ENCODE data around the gene IRX6. TPM values are rescaled to one million over a fixed set of nuclear protein-coding genes. Genes with fewer than 3 reads are reported as not detected.

The IRX6 gene
- total and polyA plus RNA-seq, 2 donors (not counting 3 experiments of a cell fraction or from before 2014, with no cell fraction given), result not detected

DNA sequence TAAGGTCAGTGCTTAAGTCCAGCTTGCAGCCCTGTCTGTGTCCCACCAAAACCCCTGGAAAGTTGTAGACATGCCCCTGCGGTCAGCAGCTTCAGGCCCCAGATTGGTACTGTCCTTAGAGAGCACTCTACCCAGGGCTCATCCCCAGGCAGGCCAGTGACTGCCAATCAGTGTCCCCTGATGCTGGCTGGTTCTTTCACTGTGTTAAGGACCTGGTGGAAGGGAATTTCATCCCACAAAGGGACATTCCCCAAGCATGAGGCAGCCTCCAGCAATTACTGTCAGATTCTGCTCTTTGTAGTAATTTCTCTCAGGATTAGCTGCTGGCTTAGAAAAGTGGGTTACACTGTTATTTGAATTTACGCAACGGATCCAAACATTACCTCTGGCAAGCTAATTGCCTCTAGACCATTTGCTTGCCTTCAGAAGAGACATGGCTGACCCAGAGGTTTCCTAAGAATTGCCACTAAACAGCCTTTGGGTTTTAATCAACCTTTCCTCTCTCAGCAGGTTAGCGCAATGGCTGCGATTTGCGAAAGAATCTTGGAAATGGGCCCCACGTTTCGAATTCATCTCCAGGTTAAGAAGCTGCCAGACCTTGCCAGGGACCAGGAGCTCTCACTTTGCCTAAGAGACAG is 5.9 kb downstream of the IRX6 start:
- Histone ChIP-seq H3K27me3 (ENCODE audit: control insufficient read depth in 2 of 2, insufficient read depth in 2 of 2, low read length in 2 of 2) (peaks cover 48 to 54% of the 10 kb centered on the region in 2 experiments), H3K9ac (replicated peaks; ENCODE audit: extremely low read depth, insufficient read depth, low read length) (no peak overlapping the region), H3K79me2 (ENCODE audit: control insufficient read depth, insufficient read depth, low read length) (no peaks in the 10 kb centered on the region), H3K27ac (ENCODE audit: insufficient read depth, low read depth, low read length) (no peak overlapping the region), H3K4me3 (replicated peaks in 1 of 3; ENCODE audit: insufficient read depth in 1 of 3, low read depth in 1 of 3, low read length in 3 of 3) (no peak overlapping the region), H3K4me2 (ENCODE audit: insufficient read depth, low read length) (no peak overlapping the region), H2AFZ (ENCODE audit: low read depth, low read length) (no peak overlapping the region), H3K36me3 (ENCODE audit: control insufficient read depth in 2 of 2, extremely low read depth in 1 of 2, insufficient read depth in 2 of 2, low read length in 2 of 2) (no peaks in the 10 kb centered on the region), H4K20me1 (replicated peaks; ENCODE audit: control insufficient read depth, extremely low read depth, insufficient read depth, low read length) (no peaks in the 10 kb centered on the region), H3K9me1 (replicated peaks; ENCODE audit: control insufficient read depth, extremely low read depth, insufficient read depth, low read length) (no peaks in the 10 kb centered on the region), H3K4me1 (ENCODE audit: control insufficient read depth, extremely low read depth, insufficient read depth, low read length) (no peaks in the 10 kb centered on the region), H3K9me3 (replicated peaks; ENCODE audit: control insufficient read depth, insufficient read depth, low read length) (no peaks in the 10 kb centered on the region)
- intact Hi-C loops (cut with micrococcal nuclease), result no loop called here
- BruUV-seq (replicated peaks), result no TSS peak
- TF ChIP-seq FOS (IDR thresholded peaks at IDR 0.05; ENCODE audit: borderline replicate concordance, insufficient read depth, low read length) (no peak), EZH2 (IDR thresholded peaks at IDR 0.05; ENCODE audit: borderline replicate concordance, low read depth, low read length, severe bottlenecking) (peak; percentile 9), MYC (IDR thresholded peaks at IDR 0.05; ENCODE audit: low read depth, low read length) (no peak), JUN (IDR thresholded peaks at IDR 0.05; ENCODE audit: borderline replicate concordance, insufficient read depth, insufficient read length, low read depth) (no peak)
- ChIA-PET CTCF (no interaction called here), POLR2A (no interaction called here)
- DNase-seq (ENCODE audit: low read depth, low spot score) (no peak), FAIRE-seq (no peak)
- dilution Hi-C loops (cut with MboI; ENCODE audit: extremely low pct_ligation_motif_present, low sequenced_read_pairs), result no loop called here

DNA sequence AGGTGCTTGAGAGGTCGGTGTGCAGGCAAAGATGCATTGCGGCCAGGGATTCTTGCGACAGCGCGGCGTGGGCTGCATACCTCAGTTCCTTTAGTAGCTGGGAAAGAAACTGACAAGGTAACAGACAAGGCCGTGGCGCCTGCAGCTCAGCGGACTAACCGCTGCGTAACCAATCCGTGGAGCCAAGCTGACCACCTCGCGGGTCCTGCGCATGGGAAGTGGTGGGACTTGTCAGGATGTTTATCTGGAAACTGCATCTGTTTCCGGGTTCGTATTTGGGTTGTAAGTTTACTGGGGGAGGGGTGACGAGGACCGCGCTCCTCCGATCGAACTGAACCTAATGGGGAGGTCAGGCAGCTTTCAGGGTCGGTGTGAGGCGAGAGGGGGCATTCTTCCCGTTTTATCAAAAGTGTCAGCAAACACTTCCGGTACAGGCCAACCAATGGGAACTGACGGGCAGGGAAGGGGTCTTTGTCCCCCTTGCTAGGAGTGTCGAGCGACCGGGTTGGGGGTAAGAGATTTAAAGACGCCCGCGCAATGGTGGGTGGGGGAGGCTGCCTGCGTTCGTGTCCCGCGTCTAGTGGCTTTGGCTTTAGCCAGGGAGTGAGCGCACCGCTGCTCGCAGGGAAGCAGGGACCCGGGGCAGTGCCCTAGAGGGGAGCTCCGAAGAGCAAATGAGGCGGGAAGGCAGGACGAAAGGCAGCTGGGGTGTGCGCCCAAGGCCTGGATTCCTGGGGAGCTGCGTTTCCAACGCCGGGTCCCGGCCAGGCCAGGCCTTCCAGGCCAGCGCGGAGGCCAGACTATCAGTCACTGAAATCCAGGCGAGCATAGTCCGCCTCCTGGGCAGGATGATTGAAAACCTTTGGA is 7.0 kb downstream of the IRX6 start:
- dilution Hi-C loops (cut with MboI; ENCODE audit: extremely low pct_ligation_motif_present, low sequenced_read_pairs), result no loop called here
- H3K9me3 ChIP-seq (replicated peaks; ENCODE audit: control insufficient read depth, insufficient read depth, low read length), result no peaks in the 10 kb centered on the region
- H3K36me3 ChIP-seq (ENCODE audit: control insufficient read depth in 2 of 2, extremely low read depth in 1 of 2, insufficient read depth in 2 of 2, low read length in 2 of 2), result no peaks in the 10 kb centered on the region
- no peak overlapping the region for H2AFZ ChIP-seq (ENCODE audit: low read depth, low read length)
- DNase-seq (ENCODE audit: low read depth, low spot score) (no peak), FAIRE-seq (no peak)
- no TSS peak for BruUV-seq (replicated peaks)
- H3K79me2 ChIP-seq (ENCODE audit: control insufficient read depth, insufficient read depth, low read length), result no peaks in the 10 kb centered on the region
- POLR2A ChIA-PET, result no interaction called here
- no peaks in the 10 kb centered on the region for H4K20me1 ChIP-seq (replicated peaks; ENCODE audit: control insufficient read depth, extremely low read depth, insufficient read depth, low read length)
- intact Hi-C loops (cut with micrococcal nuclease), result no loop called here
- CTCF ChIA-PET, result no interaction called here
- no peaks in the 10 kb centered on the region for H3K9me1 ChIP-seq (replicated peaks; ENCODE audit: control insufficient read depth, extremely low read depth, insufficient read depth, low read length)
- H3K27me3 ChIP-seq (ENCODE audit: control insufficient read depth in 2 of 2, insufficient read depth in 2 of 2, low read length in 2 of 2), result peaks cover 41 to 46% of the 10 kb centered on the region in 2 experiments
- H3K4me3 ChIP-seq (replicated peaks in 1 of 3; ENCODE audit: insufficient read depth in 1 of 3, low read depth in 1 of 3, low read length in 3 of 3), result no peak overlapping the region
- no peak overlapping the region for H3K27ac ChIP-seq (ENCODE audit: insufficient read depth, low read depth, low read length)
- H3K9ac ChIP-seq (replicated peaks; ENCODE audit: extremely low read depth, insufficient read depth, low read length), result no peak overlapping the region
- H3K4me2 ChIP-seq (ENCODE audit: insufficient read depth, low read length), result no peak overlapping the region
- TF ChIP-seq FOS (IDR thresholded peaks at IDR 0.05; ENCODE audit: borderline replicate concordance, insufficient read depth, low read length), result no peak
- no peak for TF ChIP-seq POLR2A (IDR thresholded peaks at IDR 0.05; ENCODE audit: low read depth, low read length)
- no peaks in the 10 kb centered on the region for H3K4me1 ChIP-seq (ENCODE audit: control insufficient read depth, extremely low read depth, insufficient read depth, low read length)

Data from endothelial cell of umbilical vein (primary cell).